ENCODE measurements around the gene RANBP3. TPM values are rescaled to one million over a fixed set of nuclear protein-coding genes. Genes with fewer than 3 reads are reported as not detected.

Gene RANBP3
- total RNA-seq, 2 donors from 2014 or later, result 77.4 to 81.4 TPM

DNA sequence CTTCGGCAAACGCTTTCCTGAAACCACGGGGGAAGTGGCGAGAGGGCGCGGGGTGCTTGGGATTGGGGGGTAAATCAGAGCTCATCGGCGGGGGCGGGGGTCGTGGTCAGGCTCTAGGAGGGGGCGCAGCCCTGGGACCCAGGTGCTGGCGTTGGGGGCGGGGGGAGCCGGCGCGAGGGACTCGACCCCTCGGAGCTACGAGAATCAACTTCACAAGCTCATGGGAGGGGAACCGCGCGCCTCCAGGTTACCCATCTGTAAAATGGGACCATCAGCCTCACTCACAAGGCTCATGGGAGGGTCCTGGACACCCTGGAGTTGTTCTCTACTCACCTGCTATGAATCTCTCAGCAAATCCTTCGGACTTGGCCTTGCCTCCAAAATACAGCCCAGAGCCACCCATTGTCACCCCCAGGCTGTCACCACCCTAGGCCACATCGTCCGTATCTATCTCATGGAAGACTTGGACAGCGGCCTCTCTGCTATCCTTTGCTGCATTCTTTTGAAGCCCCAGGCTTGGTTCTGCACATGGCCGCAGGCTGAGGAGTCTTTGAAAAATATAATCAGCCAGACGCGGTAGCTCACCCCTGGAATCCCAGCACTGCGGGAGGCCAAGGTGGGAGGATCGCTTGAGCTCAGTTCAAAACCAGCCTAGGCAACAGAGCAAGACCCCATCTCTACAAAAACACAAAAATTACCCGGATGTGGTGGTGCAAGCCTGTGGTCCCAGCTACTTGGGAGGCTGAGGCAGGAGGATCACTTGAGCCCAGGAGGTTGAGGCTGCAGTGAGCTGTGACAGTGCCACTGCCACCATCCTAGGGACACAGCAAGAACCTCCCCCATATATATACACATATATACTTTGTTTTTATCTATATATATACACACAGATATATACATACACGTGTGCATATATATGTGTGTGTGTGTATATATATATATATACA is 939 bp upstream of the RANBP3 start:
- 30 to 49% methylated on average over 16 to 32 of the region's 33 CpGs for WGBS, 2 experiments (ENCODE audit: insufficient coverage in 1 of 2, insufficient read length in 1 of 2)
- peak overlapping the region; percentile 81 for H3K27ac Mint-ChIP-seq

DNA sequence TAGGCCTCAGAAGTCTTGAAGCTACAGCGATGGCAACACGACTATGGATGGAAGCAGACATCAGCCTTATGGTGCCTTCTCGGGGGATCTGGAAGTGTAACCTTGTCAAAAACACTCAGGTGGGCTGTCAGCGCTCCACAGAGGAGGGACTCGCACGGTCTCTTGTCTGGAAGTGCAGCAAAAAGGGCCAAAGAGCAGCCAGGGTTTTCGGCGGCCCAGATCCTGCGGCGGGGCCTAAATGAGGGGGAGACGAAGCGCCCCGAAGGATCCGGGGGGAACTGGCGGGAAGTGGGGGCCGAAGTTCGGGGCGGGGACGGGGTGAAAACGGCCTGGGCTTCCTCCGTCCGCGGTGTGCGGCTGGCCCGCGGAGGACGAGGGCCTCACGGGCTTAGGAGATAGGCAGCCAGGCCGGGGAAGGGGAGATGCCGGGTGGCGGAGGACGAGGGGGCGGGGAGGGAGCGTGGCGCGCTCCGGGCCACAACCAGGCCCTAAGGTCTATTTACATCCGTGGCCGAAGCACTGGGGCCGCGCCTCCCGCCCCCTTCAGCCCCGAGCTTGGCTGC is 637 bp downstream of the RANBP3 start:
- Mint-ChIP-seq H3K4me1 (peaks cover 14% of the 10 kb centered on the region), H3K27ac (peak overlapping the region; percentile 94), H3K9me3 (no peaks in the 10 kb centered on the region), H3K27me3 (ENCODE audit: insufficient read depth) (no peaks in the 10 kb centered on the region), H3K4me3 (peak overlapping the region; percentile 93), H3K36me3 (ENCODE audit: low read depth) (peaks cover 16% of the 10 kb centered on the region)
- peak overlapping the region; percentile 88 for H3K4me3 ChIP-seq (ENCODE audit: low read length)
- peaks cover 30% of the 10 kb centered on the region for H3K36me3 ChIP-seq (ENCODE audit: control insufficient read depth, insufficient read depth, low read length)
- 0 to 2% methylated on average over 12 to 42 of the region's 43 CpGs for WGBS, 2 experiments (ENCODE audit: insufficient coverage in 1 of 2, insufficient read length in 1 of 2)
- H3K27ac ChIP-seq (ENCODE audit: low read depth, low read length), result peak overlapping the region; percentile 66
- peak overlapping the region; percentile 90 for H3K9ac ChIP-seq (ENCODE audit: extremely low read depth, low read length, poor library complexity, severe bottlenecking)
- no peaks in the 10 kb centered on the region for H3K27me3 ChIP-seq (ENCODE audit: control insufficient read depth, insufficient read depth, low read length, poor library complexity, severe bottlenecking)
- H3K4me1 ChIP-seq (ENCODE audit: control insufficient read depth, insufficient read depth, low read length), result peaks cover 3% of the 10 kb centered on the region
- DNase-seq, result no peak
- TF ChIP-seq CTCF (conservative IDR thresholded peaks at IDR 0.05), result no peak
- no peaks in the 10 kb centered on the region for H3K9me3 ChIP-seq (ENCODE audit: control insufficient read depth, low read length)

More for the DNA sequence above, 939 bp upstream of the RANBP3 start:
- H3K4me1 Mint-ChIP-seq, result peaks cover 14% of the 10 kb centered on the region
- H3K27ac ChIP-seq (ENCODE audit: low read depth, low read length), result peak overlapping the region; percentile 78
- H3K4me3 Mint-ChIP-seq, result peak overlapping the region; percentile 93
- no peaks in the 10 kb centered on the region for H3K27me3 Mint-ChIP-seq (ENCODE audit: insufficient read depth)
- H3K9ac ChIP-seq (ENCODE audit: extremely low read depth, low read length, poor library complexity, severe bottlenecking), result peak overlapping the region; percentile 60
- no peak for DNase-seq
- H3K4me1 ChIP-seq (ENCODE audit: control insufficient read depth, insufficient read depth, low read length), result peaks cover 3% of the 10 kb centered on the region
- peak overlapping the region; percentile 88 for H3K4me3 ChIP-seq (ENCODE audit: low read length)
- H3K36me3 ChIP-seq (ENCODE audit: control insufficient read depth, insufficient read depth, low read length), result peaks cover 21% of the 10 kb centered on the region
- TF ChIP-seq CTCF (conservative IDR thresholded peaks at IDR 0.05), result no peak
- peaks cover 16% of the 10 kb centered on the region for H3K36me3 Mint-ChIP-seq (ENCODE audit: low read depth)
- H3K9me3 ChIP-seq (ENCODE audit: control insufficient read depth, low read length), result no peaks in the 10 kb centered on the region
- no peaks in the 10 kb centered on the region for H3K27me3 ChIP-seq (ENCODE audit: control insufficient read depth, insufficient read depth, low read length, poor library complexity, severe bottlenecking)
- no peaks in the 10 kb centered on the region for H3K9me3 Mint-ChIP-seq

- H3K27ac ChIP-seq (ENCODE audit: low read depth, low read length), result no peak overlapping the region
- Mint-ChIP-seq H3K9me3 (no peaks in the 10 kb centered on the region), H3K27me3 (ENCODE audit: insufficient read depth) (no peaks in the 10 kb centered on the region), H3K4me3 (peak overlapping the region; percentile 93), H3K27ac (peak overlapping the region; percentile 94), H3K4me1 (peaks cover 14% of the 10 kb centered on the region), H3K36me3 (ENCODE audit: low read depth) (peaks cover 16% of the 10 kb centered on the region)
- H3K4me3 ChIP-seq (ENCODE audit: low read length), result peak overlapping the region; percentile 88
- H3K4me1 ChIP-seq (ENCODE audit: control insufficient read depth, insufficient read depth, low read length), result peaks cover 3% of the 10 kb centered on the region
- H3K9ac ChIP-seq (ENCODE audit: extremely low read depth, low read length, poor library complexity, severe bottlenecking), result peak overlapping the region; percentile 90
- WGBS, 2 experiments (ENCODE audit: insufficient coverage in 1 of 2, insufficient read length in 1 of 2), result 57 to 68% methylated on average over 7 to 8 of the region's 8 CpGs
- no peaks in the 10 kb centered on the region for H3K9me3 ChIP-seq (ENCODE audit: control insufficient read depth, low read length)
- H3K36me3 ChIP-seq (ENCODE audit: control insufficient read depth, insufficient read depth, low read length), result peaks cover 30% of the 10 kb centered on the region
- DNase-seq, result no peak
- no peaks in the 10 kb centered on the region for H3K27me3 ChIP-seq (ENCODE audit: control insufficient read depth, insufficient read depth, low read length, poor library complexity, severe bottlenecking)
- no peak for TF ChIP-seq CTCF (conservative IDR thresholded peaks at IDR 0.05)
Measured at GRCh38 chr19:5976768-5977167, 1.2 kb downstream of the RANBP3 start.

All from endodermal cell (in vitro differentiated cells).